Measurements from ENCODE around the gene PPP1R27.
A peak's percentile ranks its signal among the peaks of the same experiment; 100 is the strongest.
"Not testable (repeated sequence)": the region's sequence is repeated elsewhere in the genome, so short reads cannot be mapped to it uniquely, and the experiment has no call there.

PPP1R27 gene

DNA sequence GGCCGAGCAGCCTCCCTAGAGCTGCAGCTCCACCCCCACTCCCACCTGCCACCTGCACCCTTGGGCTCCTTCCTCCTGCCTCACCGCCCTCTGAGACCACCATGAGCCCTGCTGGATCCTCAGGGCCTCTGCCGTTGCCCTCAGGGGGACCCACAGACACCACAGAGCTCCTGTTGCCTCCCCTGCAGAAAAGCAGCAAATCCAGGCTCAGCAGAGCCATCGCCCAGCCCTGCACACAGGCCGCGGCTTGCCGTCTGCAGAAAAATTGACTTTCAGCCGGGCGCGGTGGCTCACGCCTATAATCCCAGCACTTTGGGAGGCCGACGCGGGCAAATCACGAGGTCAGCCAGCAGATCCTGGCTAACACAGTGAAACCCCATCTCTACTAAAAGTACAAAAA, 7.0 kb upstream of the PPP1R27 start:
- DNase-seq (ENCODE audit: low read depth, low spot score) = no peak

- DNase-seq (ENCODE audit: low read depth, low spot score) = no peak
Observed at GRCh38 chr17:81840826-81841778, 6.3 kb upstream of the PPP1R27 start.

DNA sequence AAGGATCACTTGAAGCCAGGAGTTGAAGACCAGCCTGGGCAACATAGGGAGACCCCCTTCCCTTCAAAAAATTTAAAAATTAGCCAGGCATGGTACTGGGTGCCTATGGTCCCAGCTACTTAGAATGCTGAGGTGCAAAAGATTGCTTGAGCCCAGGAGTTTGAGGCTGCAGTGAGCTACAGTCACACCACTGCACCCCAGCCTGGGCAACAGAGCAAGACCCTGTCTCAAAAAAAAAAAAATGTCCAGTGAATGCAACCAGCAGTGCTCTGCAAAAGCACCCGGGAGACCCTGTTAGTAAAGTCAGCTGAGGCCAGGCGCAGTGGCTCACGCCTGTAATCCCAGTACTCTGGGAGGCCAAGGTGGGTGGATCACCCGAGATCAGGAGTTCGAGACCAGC, 5.2 kb upstream of the PPP1R27 start:
- not testable (repeated sequence) for DNase-seq (ENCODE audit: low read depth, low spot score)

- DNase-seq (ENCODE audit: low read depth, low spot score) = no peak
Observed at GRCh38 chr17:81839301-81839700, 4.5 kb upstream of the PPP1R27 start.

GRCh38 chr17:81838753-81839255, 4.0 kb upstream of the PPP1R27 start:
- DNase-seq (ENCODE audit: low read depth, low spot score) = no peak

DNA sequence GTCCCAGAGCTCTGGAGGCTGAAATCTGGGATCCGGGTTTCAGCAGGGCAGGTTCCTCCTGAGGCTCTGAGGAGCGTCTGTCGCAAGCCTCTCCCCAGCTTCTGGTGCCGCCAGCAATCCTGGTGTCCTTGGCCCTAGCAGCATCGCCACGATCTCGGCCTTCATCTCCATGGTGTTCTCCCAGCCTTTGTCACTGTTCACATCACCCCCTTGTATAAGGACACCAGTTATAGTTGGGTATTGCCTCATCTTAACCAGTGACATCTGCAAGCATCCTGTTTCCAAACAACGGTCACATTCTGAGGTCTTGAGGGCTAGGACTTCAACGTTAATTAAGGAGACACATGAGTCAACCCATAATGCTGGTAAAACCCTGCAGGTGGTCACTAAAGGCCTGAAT, 2.8 kb upstream of the PPP1R27 start:
- DNase-seq (ENCODE audit: low read depth, low spot score) = no peak

- DNase-seq (ENCODE audit: low read depth, low spot score) = no peak
Observed at GRCh38 chr17:81833921-81834830, 674 bp downstream of the PPP1R27 start.

DNA sequence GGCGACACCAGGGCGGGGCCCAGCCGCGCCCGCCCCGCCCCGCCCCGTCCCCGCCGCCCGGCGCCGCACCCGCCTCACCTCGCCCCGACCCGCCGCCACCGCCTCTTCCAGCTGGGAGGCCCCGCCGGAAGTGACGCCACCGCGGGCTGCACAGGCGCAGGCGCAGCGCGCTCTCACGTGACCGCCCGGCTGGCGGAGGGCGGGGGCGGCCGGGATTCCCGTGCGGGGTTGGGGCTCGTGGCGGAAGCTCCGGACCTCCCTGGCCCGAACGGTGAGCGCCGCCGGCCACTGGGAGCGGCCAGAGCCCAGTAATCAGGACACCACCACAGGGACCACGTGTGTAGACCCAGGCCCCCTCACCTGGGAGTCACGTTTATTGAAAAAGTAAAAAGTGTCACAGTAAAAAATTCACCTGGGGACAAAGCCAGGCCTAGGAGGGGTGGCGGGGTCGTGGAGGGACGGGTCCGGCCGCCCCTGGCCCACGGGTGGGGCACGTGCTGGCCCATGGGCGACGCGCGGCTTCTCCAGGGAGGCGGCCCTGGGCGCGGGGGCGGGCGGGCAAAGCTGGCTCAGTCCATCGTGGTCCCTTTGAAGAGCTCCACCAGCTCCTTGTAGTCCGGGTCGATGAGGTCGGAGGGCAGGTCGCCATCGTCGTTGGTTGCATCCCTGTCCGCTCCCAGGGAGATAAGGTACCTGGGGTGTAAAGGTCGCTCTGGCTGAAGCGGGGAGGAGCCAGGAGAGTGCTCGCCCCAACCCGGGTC, 1.5 kb downstream of the PPP1R27 start, which contains the start of gene MCRIP1:
Gene MCRIP1, minus strand, starts transcription at position 132 of the 761 bp plus-strand sequence. CDS start 8,785 bp downstream, outside the sequence.
- DNase-seq (ENCODE audit: low read depth, low spot score) = peak; percentile 89

- no peak for DNase-seq (ENCODE audit: low read depth, low spot score)
Observed at GRCh38 chr17:81832608-81833159, 2.2 kb downstream of the PPP1R27 start.

DNA sequence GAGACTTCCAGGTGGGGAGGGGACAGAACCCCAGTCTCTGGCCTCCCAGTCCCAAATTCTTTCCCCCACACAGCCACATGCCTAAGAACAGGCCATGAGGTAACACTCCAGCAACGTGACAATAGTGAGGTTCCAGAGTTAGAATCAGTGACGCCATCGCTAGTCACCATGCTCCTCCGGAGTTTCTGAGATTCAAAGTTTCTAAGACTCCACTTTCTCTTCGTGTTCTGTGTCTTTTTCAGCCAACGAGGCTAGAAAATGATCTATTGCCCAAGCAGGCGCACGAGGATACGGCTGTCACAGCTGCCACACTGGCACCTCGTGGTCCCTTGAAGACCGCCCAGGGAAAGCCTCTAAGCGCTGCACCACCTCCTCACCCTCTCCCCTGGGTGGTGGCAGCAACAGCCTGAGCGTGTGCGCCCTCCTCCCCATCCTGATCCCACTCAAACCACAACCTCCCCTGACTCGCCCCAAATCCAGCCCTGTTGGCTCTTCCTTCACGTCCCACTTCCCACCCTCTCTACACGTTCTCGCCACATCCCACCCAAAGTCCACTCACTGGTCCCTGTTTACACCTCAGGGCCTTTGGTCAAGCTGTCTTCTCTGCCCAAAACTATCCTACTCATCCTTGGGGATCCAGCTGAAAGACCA, 2.8 kb downstream of the PPP1R27 start:
- peak; percentile 16 for DNase-seq (ENCODE audit: low read depth, low spot score)

- DNase-seq (ENCODE audit: low read depth, low spot score) = no peak
Observed at GRCh38 chr17:81831563-81831956, 3.3 kb downstream of the PPP1R27 start.

DNA sequence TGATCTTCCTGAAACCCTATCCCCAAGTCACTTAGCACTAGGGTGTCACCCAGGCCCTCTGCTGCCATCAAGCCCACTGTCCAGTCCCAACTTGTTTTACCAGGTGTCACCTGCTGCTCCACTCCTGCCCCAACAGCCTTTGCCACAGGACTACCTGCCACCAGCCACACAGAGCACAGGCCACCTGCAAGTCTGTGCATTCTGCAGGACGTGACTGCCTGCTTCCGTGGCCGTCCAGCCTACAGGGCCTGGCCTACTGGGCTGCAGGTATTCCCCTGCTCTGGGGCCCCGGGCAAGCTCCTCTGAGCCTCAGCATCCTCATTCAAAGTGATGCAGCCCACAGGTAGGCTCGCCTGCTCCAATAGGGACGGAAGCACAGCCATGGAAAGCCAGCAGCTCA, 5.0 kb downstream of the PPP1R27 start:
- DNase-seq (ENCODE audit: low read depth, low spot score) = no peak

- no peak for DNase-seq (ENCODE audit: low read depth, low spot score)
Observed at GRCh38 chr17:81828656-81829055, 6.2 kb downstream of the PPP1R27 start.

GRCh38 chr17:81825841-81826466, 8.9 kb downstream of the PPP1R27 start:
- no peak for DNase-seq (ENCODE audit: low read depth, low spot score)

DNA sequence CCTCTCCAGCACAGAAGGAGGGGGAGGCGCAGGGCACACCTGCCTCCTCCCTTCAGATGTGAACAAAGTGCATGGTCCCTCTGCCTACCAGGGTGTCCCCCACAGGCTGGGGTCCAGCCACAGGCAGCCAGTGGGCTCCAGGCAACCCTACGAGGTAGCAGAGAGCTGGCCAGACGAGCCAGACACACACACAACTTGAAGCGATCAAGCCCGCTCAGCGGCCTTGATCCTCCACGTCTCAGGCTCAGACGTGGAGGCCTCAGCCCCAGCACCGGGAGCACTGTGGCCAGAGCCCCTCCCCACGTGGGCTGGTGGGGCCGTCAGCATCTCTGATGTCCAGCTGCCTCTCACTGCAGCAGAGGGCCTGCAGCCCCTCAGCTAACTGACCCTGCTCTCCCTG, 10.3 kb downstream of the PPP1R27 start:
- no peak for DNase-seq (ENCODE audit: low read depth, low spot score)

DNA sequence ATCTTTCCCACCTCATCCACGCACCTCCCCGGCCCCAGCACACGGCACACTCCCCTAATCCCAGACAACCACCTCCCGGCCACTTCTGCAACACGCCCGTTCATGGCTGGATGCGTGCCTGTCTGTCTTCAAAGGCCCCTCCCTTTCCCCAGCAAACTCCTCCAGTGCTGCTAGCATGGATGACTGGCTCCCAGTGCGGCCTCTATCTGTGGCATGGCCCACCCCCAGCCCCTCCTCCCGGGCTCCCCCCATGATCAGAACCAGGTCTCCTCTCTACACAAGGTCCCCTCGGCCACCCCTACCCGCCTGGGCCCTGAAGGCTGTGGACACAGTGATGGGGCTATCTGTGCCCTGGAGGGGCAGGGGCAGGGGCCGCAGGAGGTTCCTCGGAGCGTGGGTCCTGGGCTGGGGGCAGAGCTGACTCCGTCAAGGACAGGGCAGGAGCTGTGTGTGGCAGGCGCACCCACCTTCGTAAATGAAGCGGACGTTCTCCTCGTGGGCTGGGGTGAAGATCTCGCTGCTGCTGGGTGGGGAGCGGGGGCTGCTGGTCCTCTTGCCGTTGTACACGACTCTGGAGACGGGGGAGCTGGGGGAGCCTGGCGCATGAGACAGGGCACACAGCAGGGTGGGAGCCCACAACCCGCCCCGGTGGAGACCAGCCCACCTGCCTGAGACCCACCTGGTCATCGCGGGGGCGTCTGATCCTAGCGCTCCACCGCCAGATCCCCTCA, 10.9 kb downstream of the PPP1R27 start:
- no peak for DNase-seq (ENCODE audit: low read depth, low spot score)

DNA sequence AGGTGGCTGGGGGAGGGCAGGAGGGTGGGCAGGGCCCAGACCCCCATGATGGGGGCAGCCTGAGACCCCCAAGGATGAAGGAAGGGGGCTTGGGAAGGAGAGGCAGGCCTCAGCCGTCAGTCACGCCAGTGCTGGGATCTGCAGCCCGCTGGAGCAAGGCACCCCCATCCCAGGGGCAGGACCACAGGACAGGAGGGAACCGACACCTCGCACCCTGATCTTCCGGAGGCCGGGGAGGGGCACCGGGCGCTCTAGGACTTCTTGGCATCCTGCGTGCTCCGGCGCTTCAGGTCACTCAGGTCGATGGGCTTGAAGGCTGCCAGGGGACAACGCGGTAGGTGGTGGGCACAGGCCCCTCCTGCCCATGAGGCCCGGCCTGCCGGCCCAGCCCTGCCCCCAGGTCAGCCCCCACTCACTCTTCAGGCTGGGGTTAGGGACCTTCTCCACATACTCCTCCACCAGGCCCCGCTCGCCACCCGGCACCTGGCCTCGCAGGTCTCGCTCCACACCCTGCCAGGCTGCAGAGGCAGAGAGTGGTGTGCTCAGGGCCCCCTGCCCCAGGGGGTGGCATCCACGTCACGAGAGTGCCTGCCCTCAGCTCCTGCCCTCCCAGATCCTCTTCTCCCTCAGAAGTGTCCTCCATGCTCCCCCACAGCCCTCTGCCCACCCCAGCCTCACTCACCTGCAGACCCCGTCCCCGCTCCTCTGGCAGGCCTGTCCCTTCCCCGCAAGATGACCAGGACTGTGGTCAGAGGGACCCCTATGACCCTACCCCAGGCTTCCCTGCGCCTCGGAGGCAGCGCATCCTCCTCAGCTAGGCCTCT, 11.6 kb downstream of the PPP1R27 start:
- DNase-seq (ENCODE audit: low read depth, low spot score) = no peak

DNA sequence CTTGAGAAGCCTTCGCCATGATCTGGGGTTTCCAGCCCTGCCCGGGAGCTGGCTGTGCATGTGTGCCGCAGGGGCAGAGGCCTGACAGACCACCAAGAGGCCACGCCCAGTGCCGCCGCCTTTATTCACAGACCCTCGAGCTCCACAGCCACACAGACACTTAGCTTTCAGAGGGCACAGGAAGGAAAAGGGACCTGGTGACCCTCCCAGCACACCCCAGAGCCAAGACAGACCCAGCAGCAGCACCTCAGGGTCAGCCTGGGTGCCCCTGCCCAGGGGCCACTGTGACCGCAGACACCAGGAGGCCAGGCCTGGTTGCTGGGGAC, 12.6 kb downstream of the PPP1R27 start:
- DNase-seq (ENCODE audit: low read depth, low spot score) = no peak

Data from activated naive CD8-positive, alpha-beta T cell treated with anti-CD3 and anti-CD28 coated beads, Interleukin-2, amount 50 U/mL, for 16 hours (primary cell).